HG02943 (cell line): Measurements from ENCODE around the gene C1QL2.

Experiments
- ATAC-seq: cut with Tn5 transposase; IDR thresholded peaks from one replicate; pipeline ENCODE4 v1.9.1; 2021; ENCODE audit warnings: mild to moderate bottlenecking, low read depth, moderate library complexity; ENCODE audit not compliant: unreplicated experiment

The C1QL2 gene

DNA sequence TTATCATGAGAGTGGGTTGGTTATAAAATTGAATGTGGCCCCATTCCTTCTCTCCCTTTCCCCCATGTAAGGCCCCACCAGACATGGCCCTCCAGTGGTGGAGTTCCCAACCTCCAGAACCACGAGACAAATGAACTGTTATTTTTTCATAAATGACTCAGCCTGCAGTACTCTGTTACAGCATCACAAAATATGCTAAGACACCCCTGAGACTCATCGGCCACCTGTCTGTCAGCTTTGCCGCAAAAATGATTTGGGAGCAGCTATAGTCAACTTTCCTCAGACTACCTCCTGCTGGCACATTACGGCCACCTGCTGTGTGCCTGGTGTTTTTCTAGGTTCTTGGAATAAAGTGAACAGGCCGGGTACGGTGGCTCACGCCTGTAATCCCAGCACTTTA is 21.4 kb upstream of the C1QL2 start:
- no peak for ATAC-seq

DNA sequence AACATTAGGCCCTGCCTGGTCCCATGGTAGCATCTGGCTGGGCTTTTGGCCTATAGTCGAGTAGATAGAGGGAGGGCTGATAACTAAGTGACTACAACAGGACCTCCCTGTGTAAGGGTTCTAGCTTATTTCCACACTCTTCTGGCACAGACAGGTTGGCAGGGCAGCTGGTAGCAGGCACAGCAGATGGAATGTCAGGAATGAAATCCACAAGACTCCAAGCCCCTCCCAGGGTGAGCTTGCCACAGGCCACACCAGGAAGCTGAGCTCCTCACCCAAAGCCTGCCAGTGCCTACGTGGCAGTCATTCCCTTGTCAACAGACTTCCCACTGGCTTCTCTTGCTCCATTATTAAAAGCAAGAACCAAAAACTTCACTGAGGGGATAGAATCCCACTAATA is 20.7 kb upstream of the C1QL2 start:
- ATAC-seq: no peak

- ATAC-seq: no peak
Observed at GRCh38 chr2:119178776-119179175, 20.2 kb upstream of the C1QL2 start.

GRCh38 chr2:119177838-119178190 is 19.3 kb upstream of the C1QL2 start:
- ATAC-seq: no peak

DNA sequence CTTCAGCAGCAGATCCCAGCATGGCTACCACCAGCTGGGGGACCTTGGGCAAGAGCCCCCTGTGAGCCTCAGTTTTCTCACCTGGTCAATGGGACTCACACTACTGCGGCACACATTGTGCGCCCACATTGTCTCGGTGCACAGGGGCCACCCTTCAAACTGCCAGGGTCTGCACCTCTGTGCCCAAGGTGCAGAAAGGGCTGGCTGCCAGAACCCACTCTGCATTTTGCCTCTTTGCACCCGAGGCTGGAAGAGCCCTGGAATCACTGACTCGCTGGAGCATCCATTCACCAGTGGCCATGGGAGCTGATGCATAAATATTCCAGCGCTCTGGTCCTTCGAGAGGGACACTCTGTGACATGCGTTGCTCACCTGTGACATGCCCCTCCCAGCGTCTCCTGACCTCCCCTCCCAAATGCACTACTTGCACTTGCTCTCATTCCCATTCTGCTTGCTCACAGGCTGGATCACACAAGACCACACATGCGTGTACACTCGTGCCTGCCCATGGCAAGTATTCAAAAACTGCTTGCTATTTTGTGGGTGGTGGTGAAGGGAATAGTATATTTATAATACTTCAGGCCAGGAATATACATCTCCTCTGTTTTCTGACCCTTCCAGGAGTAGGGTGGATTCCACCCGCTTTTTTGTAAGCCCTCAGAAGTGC is 18.8 kb upstream of the C1QL2 start:
- ATAC-seq: no peak

GRCh38 chr2:119175517-119175916 is 17.0 kb upstream of the C1QL2 start:
- no peak for ATAC-seq

GRCh38 chr2:119174993-119175347 is 16.4 kb upstream of the C1QL2 start:
- no peak for ATAC-seq

- no peak for ATAC-seq
Observed at GRCh38 chr2:119174216-119174992, 15.9 kb upstream of the C1QL2 start.

DNA sequence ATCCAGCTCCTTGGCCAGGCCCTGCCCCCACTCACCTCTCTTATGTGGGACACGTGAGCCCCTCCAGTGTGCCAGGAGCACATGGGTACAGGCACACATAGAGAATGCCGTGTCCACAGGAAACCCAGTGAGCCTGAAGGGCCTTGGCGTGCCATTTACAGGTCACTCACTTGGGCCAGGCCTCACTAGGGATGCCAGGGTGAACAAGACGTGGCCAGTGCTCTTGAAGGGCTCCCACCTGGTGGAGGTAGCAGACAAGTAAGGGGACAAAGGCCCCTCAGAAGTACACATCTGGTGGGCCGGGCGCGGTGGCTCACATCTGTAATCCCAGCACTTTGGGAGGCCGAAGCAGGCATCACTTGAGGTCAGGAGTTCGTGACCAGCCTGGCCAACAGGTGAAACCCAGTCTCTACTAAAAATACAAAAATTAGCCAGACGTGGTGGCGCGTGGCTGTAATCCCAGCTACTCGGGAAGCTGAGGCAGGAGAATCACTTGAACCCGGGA is 15.1 kb upstream of the C1QL2 start:
- no peak for ATAC-seq

- ATAC-seq: no peak
Observed at GRCh38 chr2:119170504-119170903, 12.0 kb upstream of the C1QL2 start.

DNA sequence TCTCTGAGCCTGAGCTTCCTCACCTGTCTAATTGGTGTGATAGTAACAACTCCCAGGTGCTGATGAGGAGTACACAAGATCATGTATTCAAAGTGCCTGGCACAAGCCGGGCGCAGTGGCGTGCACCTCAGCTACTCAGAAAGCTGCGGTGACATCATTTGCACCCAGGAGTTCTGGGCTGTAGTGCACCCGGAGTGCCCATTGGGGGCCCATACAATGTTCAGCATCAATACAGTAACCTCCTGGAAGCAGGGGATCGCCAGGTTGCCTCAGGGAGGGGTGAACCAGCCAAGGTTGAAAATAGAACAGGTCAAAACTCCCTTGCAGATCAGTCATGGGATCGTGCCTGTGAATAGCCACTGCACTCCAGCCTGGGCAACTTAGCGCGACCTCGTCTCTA is 11.2 kb upstream of the C1QL2 start:
- ATAC-seq: no peak

- no peak for ATAC-seq
Observed at GRCh38 chr2:119160361-119160990, 1.9 kb upstream of the C1QL2 start.

- no peak for ATAC-seq
Observed at GRCh38 chr2:119157850-119158511, 570 bp downstream of the C1QL2 start.

DNA sequence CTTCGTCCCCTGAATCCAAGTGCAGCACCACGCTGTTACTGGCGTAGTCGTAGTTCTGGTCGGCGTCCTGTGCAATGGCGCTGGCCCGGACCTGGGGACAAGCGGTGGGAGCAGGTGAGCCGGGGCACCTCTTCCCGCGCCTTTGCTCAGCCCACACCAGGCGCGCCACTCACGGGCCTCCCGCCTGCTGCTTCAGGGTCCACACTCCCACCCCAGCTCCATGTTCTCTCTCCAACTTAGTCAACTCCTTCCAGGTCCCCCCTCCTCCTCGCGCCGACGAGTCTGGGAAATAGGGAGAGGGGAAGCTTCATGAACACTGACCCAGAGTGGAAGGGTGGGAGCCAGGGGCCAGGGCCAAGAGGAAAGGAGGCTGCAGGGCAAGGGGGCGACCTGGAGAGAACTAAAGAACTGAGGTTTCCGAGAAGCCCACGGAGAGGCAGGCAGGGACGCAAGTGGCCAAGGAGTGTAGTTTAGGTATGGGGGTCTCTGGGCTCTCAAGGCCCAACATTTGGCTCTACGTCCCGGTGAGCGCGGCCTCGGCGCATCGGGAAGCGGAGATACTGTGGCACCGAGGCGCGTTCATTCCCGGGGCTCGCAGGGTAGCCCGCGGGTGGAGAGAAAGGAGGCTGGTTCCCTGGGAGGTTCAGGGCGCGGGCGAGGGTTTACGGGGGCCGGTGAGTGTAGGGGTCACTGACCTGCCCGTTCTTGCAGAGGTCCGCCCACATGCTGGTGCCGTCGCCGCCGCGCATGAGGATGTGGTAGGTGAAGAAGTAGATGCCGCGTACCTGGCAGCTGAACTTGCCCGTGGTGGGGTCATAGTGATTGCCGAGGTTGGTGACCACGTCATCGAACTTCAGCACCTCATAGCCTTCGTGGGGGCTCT is 1.4 kb downstream of the C1QL2 start:
- ATAC-seq: no peak

DNA sequence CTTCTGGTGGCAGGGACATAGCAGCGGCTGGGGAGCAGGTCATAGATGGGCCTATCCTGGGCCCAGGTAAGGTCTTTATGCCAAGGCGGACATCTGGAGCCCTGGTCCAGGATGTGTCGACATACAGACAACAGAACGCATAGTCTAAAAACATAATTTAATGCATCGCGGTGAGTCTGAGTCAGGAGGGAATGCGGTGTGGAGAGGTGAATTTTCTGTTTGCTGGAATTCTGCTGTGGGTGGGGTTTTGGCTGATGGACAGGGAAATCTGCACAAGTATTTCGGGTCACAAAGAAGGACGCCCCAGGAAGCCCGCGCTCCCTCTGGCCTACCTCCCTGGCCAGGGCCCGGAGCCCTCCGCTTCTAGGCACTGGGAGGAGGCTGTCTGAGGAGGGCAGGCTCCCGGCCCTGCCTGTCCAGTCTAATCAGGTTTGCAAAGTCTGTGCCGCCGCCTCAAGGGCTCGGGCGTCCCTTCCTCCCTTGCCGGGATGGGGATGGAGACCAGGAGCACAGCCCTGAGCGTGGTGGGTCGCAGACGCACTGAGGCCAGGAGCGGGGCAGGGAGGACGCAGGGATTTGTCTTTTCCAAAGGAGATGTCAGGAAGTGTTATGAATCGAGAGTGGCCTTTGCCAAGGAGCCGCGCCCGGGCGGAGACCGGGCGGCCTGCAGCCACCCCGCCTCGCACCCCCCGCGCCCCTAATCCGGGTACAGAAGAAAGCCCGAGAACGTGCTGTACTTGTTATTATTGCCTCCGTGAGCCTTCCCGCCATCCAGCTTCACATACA is 2.3 kb downstream of the C1QL2 start:
- ATAC-seq: no peak

DNA sequence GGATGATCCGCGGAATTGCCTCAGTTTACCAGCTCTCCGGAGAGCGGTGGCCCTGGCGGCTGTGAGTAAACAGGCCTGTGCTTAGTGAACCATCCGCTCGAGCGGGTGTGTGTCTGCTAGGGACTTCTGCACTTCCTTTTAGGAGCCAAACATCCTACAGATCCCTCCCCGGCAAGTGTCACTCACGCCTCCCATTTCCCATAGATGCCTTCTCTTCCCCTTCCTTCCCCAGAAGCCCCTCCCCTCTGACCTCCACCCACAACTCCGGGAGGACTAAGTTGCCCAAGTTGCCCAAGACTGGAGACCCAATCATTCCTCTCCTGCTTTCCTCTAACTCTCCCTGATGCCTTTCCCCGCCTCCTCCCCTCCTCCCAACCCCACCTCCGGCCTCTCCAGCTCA is 2.9 kb downstream of the C1QL2 start:
- ATAC-seq: no peak

DNA sequence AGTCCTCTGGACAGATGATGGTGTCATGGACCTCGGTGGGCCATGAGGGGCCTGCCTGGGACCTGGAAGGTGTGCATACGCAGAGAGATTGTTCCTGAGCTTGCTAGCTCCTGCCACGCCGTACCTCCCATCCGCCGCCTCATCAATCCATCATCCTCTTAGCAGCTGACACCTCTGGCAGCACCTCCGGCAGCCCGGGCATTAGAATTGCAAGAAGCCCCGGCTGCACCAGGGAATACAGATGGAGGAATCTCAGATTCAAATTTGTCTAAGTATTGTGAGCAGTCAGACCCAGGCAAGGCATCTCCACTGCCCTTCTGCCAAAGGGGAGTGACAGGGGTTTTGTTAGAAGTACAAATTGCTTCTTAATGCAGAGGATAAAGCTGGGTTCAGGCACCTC is 4.5 kb downstream of the C1QL2 start:
- ATAC-seq: no peak

DNA sequence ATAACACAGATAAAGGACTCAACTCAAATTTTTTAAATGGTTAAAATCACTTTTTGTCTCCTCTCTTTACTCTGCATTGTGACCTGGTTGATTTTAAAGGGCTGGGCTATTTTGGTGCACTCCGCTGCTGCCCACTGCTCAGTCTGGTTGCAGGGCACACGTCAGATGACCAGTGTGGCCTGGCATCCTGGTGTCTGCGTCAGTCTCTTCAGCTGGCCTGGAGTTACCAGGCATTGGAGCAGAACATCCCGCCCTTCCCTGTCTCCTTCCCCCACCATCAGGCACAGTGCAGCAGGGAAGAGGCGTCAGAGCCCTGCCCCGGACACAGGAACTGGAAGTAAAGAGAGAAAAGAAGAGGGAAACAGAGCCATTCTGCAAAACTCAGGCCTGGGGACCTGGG is 8.9 kb downstream of the C1QL2 start:
- no peak for ATAC-seq
